HL-60 (cell line): ENCODE data around the gene PAX5.

Experiments used
- CTCF ChIP-seq: IDR thresholded peaks from one replicate; pipeline ENCODE4 v1.5.1; 2011; ENCODE audit warnings: low read length, control low read depth, inconsistent platforms; ENCODE audit not compliant: insufficient read depth
- POLR2AphosphoS5 ChIP-seq: IDR thresholded peaks from 2 replicates; pipeline ENCODE4 v1.6.1; 2012; ENCODE audit warnings: low read depth
- REST ChIP-seq: IDR thresholded peaks from 2 replicates; pipeline ENCODE4 v1.6.1; 2012; ENCODE audit warnings: low read depth; ENCODE audit not compliant: insufficient replicate concordance

- TF ChIP-seq CTCF = no peak
- no peak for TF ChIP-seq REST
- no peak for TF ChIP-seq POLR2AphosphoS5
Observed at GRCh38 chr9:37036371-37036775, 2.3 kb upstream of the PAX5 start.
